ENCODE data around the gene VCL. TPM values are rescaled to one million over a fixed set of nuclear protein-coding genes. Genes with fewer than 3 reads are reported as not detected.

The VCL gene
- total RNA-seq, 1 experiment from 2014 or later = 495 TPM

DNA sequence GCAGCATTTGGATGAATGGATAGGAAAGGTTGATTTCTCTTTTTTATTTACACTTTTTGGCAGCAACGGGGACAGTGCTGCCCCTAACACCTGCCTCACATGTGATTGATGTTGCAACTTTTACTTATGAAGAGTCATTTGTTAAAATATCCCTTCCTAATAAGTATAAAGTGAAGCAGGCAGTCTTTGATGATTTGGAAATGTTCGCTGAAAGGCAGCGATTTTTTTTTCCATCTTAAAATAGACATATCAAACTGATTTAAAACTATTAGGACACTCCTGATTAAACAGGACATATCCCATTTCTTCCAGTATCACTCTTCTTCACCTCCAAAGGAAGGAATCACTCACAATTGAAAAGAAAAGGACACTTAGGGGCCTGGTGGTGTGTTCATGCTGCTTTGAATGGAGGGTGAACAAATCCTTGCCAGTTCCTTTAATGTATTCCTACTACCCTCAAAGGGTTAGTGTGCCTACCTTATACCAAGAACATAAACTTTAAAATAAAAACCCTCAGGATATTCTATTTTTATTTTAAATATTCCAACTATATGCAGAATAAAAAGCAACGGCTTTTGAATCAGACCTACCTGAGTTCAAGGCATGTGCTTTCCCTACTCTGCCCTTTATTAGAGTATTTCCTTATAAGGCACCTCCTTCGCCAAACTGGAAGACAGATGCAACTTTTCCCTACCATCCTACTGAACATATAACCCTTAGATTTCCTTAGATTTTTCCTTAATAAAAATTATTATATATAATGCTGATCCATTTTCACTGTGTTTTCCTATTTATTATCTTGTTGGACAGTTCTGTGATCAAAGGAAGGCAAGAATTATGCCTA lies 154.2 kb downstream of the VCL start:
- ChIA-PET POLR2A (no interaction called here), CTCF (interaction anchor here (0.5 kb wide), 1 partner anchor 1058 kb away, joined by 5 read pairs; the partner anchor contains the start of gene VDAC2)
- Histone ChIP-seq H3K4me3 (ENCODE audit: low read depth in 2 of 2, low read length in 2 of 2) (peak overlapping the region; percentile 88 to 97), H3K36me3 (ENCODE audit: control insufficient read depth, insufficient read depth, low read length) (peaks cover 3% of the 10 kb centered on the region; the same call in 1 of the 2 replicates), H3K27me3 (ENCODE audit: control insufficient read depth, insufficient read depth, low read length) (no peaks in the 10 kb centered on the region), H3K4me1 (ENCODE audit: control insufficient read depth, insufficient read depth, low read length) (peaks cover 26% of the 10 kb centered on the region), H3K9me3 (ENCODE audit: control insufficient read depth, insufficient read depth, low read depth, low read length) (no peaks in the 10 kb centered on the region), H3K27ac (ENCODE audit: low read length) (peak overlapping the region; percentile 96)
- no peak for DNase-seq (ENCODE audit: low read depth, low spot score)
- no peak for ATAC-seq
- no TSS peak for BruUV-seq (replicated peaks)
- TF ChIP-seq POLR2AphosphoS5 (IDR thresholded peaks at IDR 0.05; ENCODE audit: low read depth, low read length) = no peak
- in situ Hi-C loops (cut with HindIII; ENCODE audit: low pct_unique_long_range_greater_than_20kb, low sequenced_read_pairs) = no loop called here
- intact Hi-C loops (cut with micrococcal nuclease; ENCODE audit: unreplicated experiment) = no loop called here

DNA sequence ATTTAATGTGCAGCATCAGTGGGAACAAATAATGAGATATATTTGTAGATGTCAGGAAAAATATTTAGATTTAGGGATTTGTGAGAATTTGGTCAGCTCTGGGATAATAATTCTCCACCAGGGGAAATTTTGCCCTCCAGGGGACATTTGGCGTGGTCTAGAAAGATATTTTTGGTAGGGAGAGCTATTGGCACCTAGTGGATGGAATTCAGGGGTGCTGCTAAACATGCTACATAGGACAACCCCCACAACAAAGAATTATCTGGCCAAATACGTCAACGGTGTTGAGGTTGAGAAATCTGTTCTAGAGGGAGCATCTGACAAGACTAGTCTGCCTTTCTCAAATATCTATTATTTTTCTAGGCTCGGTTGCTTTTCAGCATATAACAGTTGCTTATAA lies 155.2 kb downstream of the VCL start:
- no peak for ATAC-seq
- DNase-seq (ENCODE audit: low read depth, low spot score) = no peak

DNA sequence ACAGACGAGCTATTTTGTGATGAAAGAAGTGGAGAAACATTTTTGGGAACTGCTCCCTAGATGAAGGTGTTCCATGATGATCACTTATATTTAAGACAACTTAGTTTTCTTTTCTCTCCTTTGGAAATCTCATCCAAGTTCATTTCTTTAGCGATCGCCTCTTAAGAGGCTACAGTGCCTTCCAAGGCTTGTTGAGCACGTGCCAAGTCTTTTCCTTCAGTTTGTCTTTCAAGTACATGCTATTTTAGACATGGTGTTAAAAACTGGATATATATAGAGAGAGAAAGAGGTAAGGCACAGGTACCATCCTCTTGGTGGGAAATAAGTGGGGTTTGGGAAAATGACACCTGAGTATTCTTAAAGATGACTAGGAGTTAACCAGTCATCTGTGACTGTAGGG lies 155.8 kb downstream of the VCL start:
- ATAC-seq = no peak
- Histone ChIP-seq H3K4me1 (ENCODE audit: control insufficient read depth, insufficient read depth, low read length) (peaks cover 26% of the 10 kb centered on the region), H3K36me3 (ENCODE audit: control insufficient read depth, insufficient read depth, low read length) (peaks cover 3% of the 10 kb centered on the region; the same call in 1 of the 2 replicates), H3K4me3 (ENCODE audit: low read depth in 2 of 2, low read length in 2 of 2) (no peak overlapping the region), H3K9me3 (ENCODE audit: control insufficient read depth, insufficient read depth, low read depth, low read length) (no peaks in the 10 kb centered on the region), H3K27me3 (ENCODE audit: control insufficient read depth, insufficient read depth, low read length) (no peaks in the 10 kb centered on the region), H3K27ac (ENCODE audit: low read length) (peak overlapping the region; percentile 6; the same call in 1 of the 2 replicates)
- POLR2A ChIA-PET = no interaction called here
- CTCF ChIA-PET = no interaction called here
- no peak for DNase-seq (ENCODE audit: low read depth, low spot score)
- BruUV-seq (replicated peaks) = no TSS peak
- no peak for TF ChIP-seq SIN3A (IDR thresholded peaks at IDR 0.05; ENCODE audit: borderline replicate concordance, insufficient read depth, low read depth, low read length)
- TF ChIP-seq POLR2AphosphoS5 (IDR thresholded peaks at IDR 0.05; ENCODE audit: low read depth, low read length) = no peak
- no peak for TF ChIP-seq TCF7L2 (IDR thresholded peaks at IDR 0.05; ENCODE audit: low read depth, low read length)
- TF ChIP-seq, protein P1, sequence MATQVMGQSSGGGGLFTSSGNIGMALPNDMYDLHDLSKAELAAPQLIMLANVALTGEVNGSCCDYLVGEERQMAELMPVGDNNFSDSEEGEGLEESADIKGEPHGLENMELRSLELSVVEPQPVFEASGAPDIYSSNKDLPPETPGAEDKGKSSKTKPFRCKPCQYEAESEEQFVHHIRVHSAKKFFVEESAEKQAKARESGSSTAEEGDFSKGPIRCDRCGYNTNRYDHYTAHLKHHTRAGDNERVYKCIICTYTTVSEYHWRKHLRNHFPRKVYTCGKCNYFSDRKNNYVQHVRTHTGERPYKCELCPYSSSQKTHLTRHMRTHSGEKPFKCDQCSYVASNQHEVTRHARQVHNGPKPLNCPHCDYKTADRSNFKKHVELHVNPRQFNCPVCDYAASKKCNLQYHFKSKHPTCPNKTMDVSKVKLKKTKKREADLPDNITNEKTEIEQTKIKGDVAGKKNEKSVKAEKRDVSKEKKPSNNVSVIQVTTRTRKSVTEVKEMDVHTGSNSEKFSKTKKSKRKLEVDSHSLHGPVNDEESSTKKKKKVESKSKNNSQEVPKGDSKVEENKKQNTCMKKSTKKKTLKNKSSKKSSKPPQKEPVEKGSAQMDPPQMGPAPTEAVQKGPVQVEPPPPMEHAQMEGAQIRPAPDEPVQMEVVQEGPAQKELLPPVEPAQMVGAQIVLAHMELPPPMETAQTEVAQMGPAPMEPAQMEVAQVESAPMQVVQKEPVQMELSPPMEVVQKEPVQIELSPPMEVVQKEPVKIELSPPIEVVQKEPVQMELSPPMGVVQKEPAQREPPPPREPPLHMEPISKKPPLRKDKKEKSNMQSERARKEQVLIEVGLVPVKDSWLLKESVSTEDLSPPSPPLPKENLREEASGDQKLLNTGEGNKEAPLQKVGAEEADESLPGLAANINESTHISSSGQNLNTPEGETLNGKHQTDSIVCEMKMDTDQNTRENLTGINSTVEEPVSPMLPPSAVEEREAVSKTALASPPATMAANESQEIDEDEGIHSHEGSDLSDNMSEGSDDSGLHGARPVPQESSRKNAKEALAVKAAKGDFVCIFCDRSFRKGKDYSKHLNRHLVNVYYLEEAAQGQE (IDR thresholded peaks at IDR 0.05; ENCODE audit: insufficient read depth in 1 of 2, low read depth in 2 of 2, low read length in 1 of 2) = no peak
- TF ChIP-seq, protein P2, sequence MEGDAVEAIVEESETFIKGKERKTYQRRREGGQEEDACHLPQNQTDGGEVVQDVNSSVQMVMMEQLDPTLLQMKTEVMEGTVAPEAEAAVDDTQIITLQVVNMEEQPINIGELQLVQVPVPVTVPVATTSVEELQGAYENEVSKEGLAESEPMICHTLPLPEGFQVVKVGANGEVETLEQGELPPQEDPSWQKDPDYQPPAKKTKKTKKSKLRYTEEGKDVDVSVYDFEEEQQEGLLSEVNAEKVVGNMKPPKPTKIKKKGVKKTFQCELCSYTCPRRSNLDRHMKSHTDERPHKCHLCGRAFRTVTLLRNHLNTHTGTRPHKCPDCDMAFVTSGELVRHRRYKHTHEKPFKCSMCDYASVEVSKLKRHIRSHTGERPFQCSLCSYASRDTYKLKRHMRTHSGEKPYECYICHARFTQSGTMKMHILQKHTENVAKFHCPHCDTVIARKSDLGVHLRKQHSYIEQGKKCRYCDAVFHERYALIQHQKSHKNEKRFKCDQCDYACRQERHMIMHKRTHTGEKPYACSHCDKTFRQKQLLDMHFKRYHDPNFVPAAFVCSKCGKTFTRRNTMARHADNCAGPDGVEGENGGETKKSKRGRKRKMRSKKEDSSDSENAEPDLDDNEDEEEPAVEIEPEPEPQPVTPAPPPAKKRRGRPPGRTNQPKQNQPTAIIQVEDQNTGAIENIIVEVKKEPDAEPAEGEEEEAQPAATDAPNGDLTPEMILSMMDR (IDR thresholded peaks at IDR 0.05) = no peak
- in situ Hi-C loops (cut with HindIII; ENCODE audit: low pct_unique_long_range_greater_than_20kb, low sequenced_read_pairs) = no loop called here
- intact Hi-C loops (cut with micrococcal nuclease; ENCODE audit: unreplicated experiment) = no loop called here

More for the DNA sequence above, 155.2 kb downstream of the VCL start:
- ChIA-PET POLR2A (no interaction called here), CTCF (no interaction called here)
- no peaks in the 10 kb centered on the region for H3K9me3 ChIP-seq (ENCODE audit: control insufficient read depth, insufficient read depth, low read depth, low read length)
- in situ Hi-C loops (cut with HindIII; ENCODE audit: low pct_unique_long_range_greater_than_20kb, low sequenced_read_pairs) = no loop called here
- TF ChIP-seq, protein P1 (IDR thresholded peaks at IDR 0.05; ENCODE audit: insufficient read depth in 1 of 2, low read depth in 2 of 2, low read length in 1 of 2) = no peak
- H3K27ac ChIP-seq (ENCODE audit: low read length) = no peak overlapping the region
- BruUV-seq (replicated peaks) = no TSS peak
- H3K36me3 ChIP-seq (ENCODE audit: control insufficient read depth, insufficient read depth, low read length) = peaks cover 3% of the 10 kb centered on the region; the same call in 1 of the 2 replicates
- intact Hi-C loops (cut with micrococcal nuclease; ENCODE audit: unreplicated experiment) = no loop called here
- no peak overlapping the region for H3K4me3 ChIP-seq (ENCODE audit: low read depth in 2 of 2, low read length in 2 of 2)
- H3K4me1 ChIP-seq (ENCODE audit: control insufficient read depth, insufficient read depth, low read length) = peaks cover 26% of the 10 kb centered on the region
- H3K27me3 ChIP-seq (ENCODE audit: control insufficient read depth, insufficient read depth, low read length) = no peaks in the 10 kb centered on the region

Data from Panc1 (cell line).